SU-DHL-6 (cell line): ENCODE data around the gene MTREX.

Experiments
- CTCF ChIP-seq: fragments of 200-600 bp; sonication (generic); IDR thresholded peaks from one replicate; pipeline ENCODE4 v1.5.1; 2017; ENCODE audit warnings: antibody characterized with exemption, mild to moderate bottlenecking, low read length, moderate library complexity; ENCODE audit not compliant: insufficient read depth, poor library complexity, severe bottlenecking
- EZH2phosphoT487 ChIP-seq: fragments of 200-600 bp; sonication (generic), shearing (Covaris generic); conservative IDR thresholded peaks from 2 replicates; pipeline ENCODE4 v1.6.1; 2018; ENCODE audit warnings: mild to moderate bottlenecking, antibody characterized with exemption, low read length, moderate library complexity, mixed read lengths

GRCh38 chr5:55324815-55325418 is 17.1 kb downstream of the MTREX start:
- peak; percentile 30 for TF ChIP-seq CTCF
- no peak for TF ChIP-seq EZH2phosphoT487
